ENCODE measurements around the gene RAB12.

RAB12 gene

GRCh38 chr18:8614875-8615274 lies 5.6 kb downstream of the RAB12 start:
- Histone ChIP-seq H3F3A (ENCODE audit: insufficient read depth) (no peaks in the 10 kb centered on the region), H3K9me3 (ENCODE audit: insufficient read depth, low read length) (no peaks in the 10 kb centered on the region), H4K20me1 (ENCODE audit: low read depth, low read length) (peaks cover 17% of the 10 kb centered on the region; the same call in 1 of the 2 replicates), H3K27ac (ENCODE audit: low read depth, low read length) (no peak overlapping the region), H3K9ac (ENCODE audit: low read length) (no peak overlapping the region), H3K27me3 (ENCODE audit: low read length) (no peaks in the 10 kb centered on the region), H3K79me2 (ENCODE audit: insufficient read depth, low read length) (peaks cover 94% of the 10 kb centered on the region), H3K4me2 (ENCODE audit: low read depth, low read length, poor library complexity, severe bottlenecking) (no peak overlapping the region), H2AFZ (ENCODE audit: low read depth, low read length, severe bottlenecking) (no peak overlapping the region), H3K4me3 (ENCODE audit: insufficient read depth, low read length, poor library complexity, severe bottlenecking) (no peak overlapping the region), H3K9me2 (replicated peaks; ENCODE audit: insufficient read depth, low read length) (no peaks in the 10 kb centered on the region), H3K36me3 (ENCODE audit: low read length) (no peaks in the 10 kb centered on the region)
- TF ChIP-seq, protein P1, sequence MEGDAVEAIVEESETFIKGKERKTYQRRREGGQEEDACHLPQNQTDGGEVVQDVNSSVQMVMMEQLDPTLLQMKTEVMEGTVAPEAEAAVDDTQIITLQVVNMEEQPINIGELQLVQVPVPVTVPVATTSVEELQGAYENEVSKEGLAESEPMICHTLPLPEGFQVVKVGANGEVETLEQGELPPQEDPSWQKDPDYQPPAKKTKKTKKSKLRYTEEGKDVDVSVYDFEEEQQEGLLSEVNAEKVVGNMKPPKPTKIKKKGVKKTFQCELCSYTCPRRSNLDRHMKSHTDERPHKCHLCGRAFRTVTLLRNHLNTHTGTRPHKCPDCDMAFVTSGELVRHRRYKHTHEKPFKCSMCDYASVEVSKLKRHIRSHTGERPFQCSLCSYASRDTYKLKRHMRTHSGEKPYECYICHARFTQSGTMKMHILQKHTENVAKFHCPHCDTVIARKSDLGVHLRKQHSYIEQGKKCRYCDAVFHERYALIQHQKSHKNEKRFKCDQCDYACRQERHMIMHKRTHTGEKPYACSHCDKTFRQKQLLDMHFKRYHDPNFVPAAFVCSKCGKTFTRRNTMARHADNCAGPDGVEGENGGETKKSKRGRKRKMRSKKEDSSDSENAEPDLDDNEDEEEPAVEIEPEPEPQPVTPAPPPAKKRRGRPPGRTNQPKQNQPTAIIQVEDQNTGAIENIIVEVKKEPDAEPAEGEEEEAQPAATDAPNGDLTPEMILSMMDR (IDR thresholded peaks at IDR 0.05; ENCODE audit: insufficient read depth, low read length, poor library complexity, severe bottlenecking): no peak
- no peak for TF ChIP-seq EZH2phosphoT487 (conservative IDR thresholded peaks at IDR 0.05; ENCODE audit: low read length)

DNA sequence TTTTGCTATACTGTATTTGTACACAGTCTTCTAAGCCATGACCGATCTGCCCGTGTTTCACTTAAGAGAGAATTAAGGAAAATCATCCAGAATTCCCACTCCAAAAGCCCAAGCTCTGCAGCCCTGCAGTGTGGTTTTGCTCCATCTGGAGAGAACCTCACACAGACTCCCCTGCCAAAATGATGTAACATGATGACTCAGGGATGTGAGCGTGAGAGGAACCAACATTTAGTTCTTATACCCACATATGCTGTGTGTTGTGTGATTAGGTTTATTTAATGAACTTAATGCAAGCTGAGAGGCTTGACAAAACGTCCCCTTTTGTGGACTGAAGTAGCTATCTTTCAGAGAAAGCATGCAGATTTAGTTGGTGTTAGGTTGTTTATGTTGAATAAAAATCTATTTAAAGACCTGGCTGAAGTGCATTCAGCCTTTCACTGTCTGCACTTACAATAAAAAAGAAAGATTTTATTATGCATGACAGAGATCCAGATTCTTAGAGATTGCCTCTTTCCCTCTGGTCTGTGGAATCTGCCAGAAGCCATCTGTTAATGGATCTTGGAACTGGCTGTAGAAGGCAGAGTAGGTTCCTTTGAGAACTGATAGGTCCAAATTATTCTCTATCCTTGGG lies 6.3 kb downstream of the RAB12 start:
- H3K4me2 ChIP-seq (ENCODE audit: low read depth, low read length, poor library complexity, severe bottlenecking): no peak overlapping the region
- no peaks in the 10 kb centered on the region for H3K36me3 ChIP-seq (ENCODE audit: low read length)
- peaks cover 94% of the 10 kb centered on the region for H3K79me2 ChIP-seq (ENCODE audit: insufficient read depth, low read length)
- H3K27ac ChIP-seq (ENCODE audit: low read depth, low read length): no peak overlapping the region
- no peak for TF ChIP-seq EZH2phosphoT487 (conservative IDR thresholded peaks at IDR 0.05; ENCODE audit: low read length)
- TF ChIP-seq, protein P1 (IDR thresholded peaks at IDR 0.05; ENCODE audit: insufficient read depth, low read length, poor library complexity, severe bottlenecking): no peak
- no peak overlapping the region for H3K4me3 ChIP-seq (ENCODE audit: insufficient read depth, low read length, poor library complexity, severe bottlenecking)
- H3K9me3 ChIP-seq (ENCODE audit: insufficient read depth, low read length): no peaks in the 10 kb centered on the region
- no peaks in the 10 kb centered on the region for H3F3A ChIP-seq (ENCODE audit: insufficient read depth)
- H4K20me1 ChIP-seq (ENCODE audit: low read depth, low read length): peaks cover 15% of the 10 kb centered on the region; the same call in 1 of the 2 replicates
- no peak overlapping the region for H2AFZ ChIP-seq (ENCODE audit: low read depth, low read length, severe bottlenecking)
- H3K9ac ChIP-seq (ENCODE audit: low read length): no peak overlapping the region
- H3K9me2 ChIP-seq (replicated peaks; ENCODE audit: insufficient read depth, low read length): no peaks in the 10 kb centered on the region
- H3K27me3 ChIP-seq (ENCODE audit: low read length): no peaks in the 10 kb centered on the region

- H3K4me2 ChIP-seq (ENCODE audit: low read depth, low read length, poor library complexity, severe bottlenecking): no peak overlapping the region
- no peaks in the 10 kb centered on the region for H3F3A ChIP-seq (ENCODE audit: insufficient read depth)
- H2AFZ ChIP-seq (ENCODE audit: low read depth, low read length, severe bottlenecking): no peak overlapping the region
- TF ChIP-seq, protein P1 (IDR thresholded peaks at IDR 0.05; ENCODE audit: insufficient read depth, low read length, poor library complexity, severe bottlenecking): no peak
- no peak for TF ChIP-seq EZH2phosphoT487 (conservative IDR thresholded peaks at IDR 0.05; ENCODE audit: low read length)
- peaks cover 10% of the 10 kb centered on the region; the same call in 1 of the 2 replicates for H4K20me1 ChIP-seq (ENCODE audit: low read depth, low read length)
- no peak overlapping the region for H3K4me3 ChIP-seq (ENCODE audit: insufficient read depth, low read length, poor library complexity, severe bottlenecking)
- no peak overlapping the region for H3K27ac ChIP-seq (ENCODE audit: low read depth, low read length)
- no peak overlapping the region for H3K9ac ChIP-seq (ENCODE audit: low read length)
- no peaks in the 10 kb centered on the region for H3K27me3 ChIP-seq (ENCODE audit: low read length)
- no peaks in the 10 kb centered on the region for H3K9me2 ChIP-seq (replicated peaks; ENCODE audit: insufficient read depth, low read length)
- H3K36me3 ChIP-seq (ENCODE audit: low read length): no peaks in the 10 kb centered on the region
- H3K9me3 ChIP-seq (ENCODE audit: insufficient read depth, low read length): no peaks in the 10 kb centered on the region
- peaks cover 94% of the 10 kb centered on the region for H3K79me2 ChIP-seq (ENCODE audit: insufficient read depth, low read length)
Observed at GRCh38 chr18:8616028-8616401, 6.8 kb downstream of the RAB12 start.
